ENCODE measurements around the gene MAK.
"Not testable (repeated sequence)": the region's sequence is repeated elsewhere in the genome, so short reads cannot be mapped to it uniquely, and the experiment has no call there.

The MAK gene

DNA sequence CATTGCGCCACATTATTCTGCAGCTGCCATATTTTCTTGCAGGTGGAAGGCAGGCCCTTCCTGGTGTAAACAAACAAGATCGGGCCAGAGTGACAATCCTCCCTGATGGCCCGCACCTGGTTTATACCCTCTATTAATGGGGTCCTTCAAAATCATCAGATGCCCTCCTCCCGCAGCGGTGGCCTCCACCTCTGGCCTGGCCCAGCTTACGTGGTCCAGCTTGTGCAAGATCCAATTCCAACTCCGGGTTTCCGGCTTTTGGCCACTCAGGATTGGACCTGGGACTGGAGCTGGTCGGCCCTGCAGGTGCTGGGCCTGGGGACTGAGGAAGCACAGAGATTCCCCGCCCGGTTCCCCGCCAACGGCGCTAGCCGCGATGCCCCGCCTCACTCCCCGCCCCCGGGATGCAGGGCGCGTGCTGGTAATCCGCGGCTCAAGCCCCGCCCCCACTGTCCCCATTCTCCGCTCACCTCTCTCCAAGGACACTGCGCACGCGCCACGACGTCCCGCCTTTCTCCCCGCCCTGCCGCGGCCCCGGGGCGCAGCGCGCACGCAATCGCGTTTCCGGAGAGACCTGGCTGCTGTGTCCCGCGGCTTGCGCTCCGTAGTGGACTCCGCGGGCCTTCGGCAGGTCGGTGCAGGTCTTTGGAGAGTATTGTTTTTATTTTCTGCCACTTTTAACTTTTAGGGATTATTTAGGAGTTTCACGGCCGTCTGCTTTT is 90.9 kb downstream of the MAK start, which contains the start of gene TMEM14B:
Gene TMEM14B (plus strand): TSS at position 555 of the 722 bp plus-strand sequence. CDS start 1,441 bp downstream, outside the sequence.
- Histone ChIP-seq H3K4me3 (ENCODE audit: control insufficient read depth in 1 of 7, extremely low read depth in 1 of 7, insufficient read depth in 4 of 7, low read depth in 2 of 7, low read length in 6 of 7) (peak within 1 kb of the TSS; percentile 64 to 91 (median 83)), H3K9me3 (ENCODE audit: control extremely low read depth in 1 of 5, control insufficient read depth in 4 of 5, insufficient read depth in 2 of 5, low read depth in 1 of 5, low read length in 4 of 5) (no peaks in the 10 kb centered on the region), H3K36me3 (ENCODE audit: control insufficient read depth in 4 of 4, insufficient read depth in 4 of 4, low read length in 3 of 4) (peaks cover 5 to 23% (median 11%) of the 10 kb centered on the region in 4 experiments), H3K27me3 (replicated peaks in 2 of 5; ENCODE audit: control insufficient read depth in 4 of 5, insufficient read depth in 5 of 5, low read length in 4 of 5) (no peaks in the 10 kb centered on the region), H3K27ac (ENCODE audit: insufficient read depth in 1 of 2, low read depth in 1 of 2, low read length in 2 of 2, poor library complexity in 1 of 2, severe bottlenecking in 2 of 2) (peak within 1 kb of the TSS; percentile 84 to 94), H3K4me1 (ENCODE audit: control extremely low read depth in 1 of 4, control insufficient read depth in 4 of 4, insufficient read depth in 4 of 4, low read length in 3 of 4) (peaks cover 11 to 31% (median 16%) of the 10 kb centered on the region in 4 experiments)
- CTCF ChIA-PET = interaction anchor here (0.9 to 4.4 kb wide), 8 partner anchors 10 to 236 kb away, joined by 3 to 20 read pairs (median 4); partner anchors contain the start of gene TMEM14C
- WGBS (ENCODE audit: insufficient coverage) = under 1% methylated on average over 39 of the region's 52 CpGs
- peak; percentile 95 to 98 (median 97) for DNase-seq
- POLR2A ChIA-PET = no interaction called here

DNA sequence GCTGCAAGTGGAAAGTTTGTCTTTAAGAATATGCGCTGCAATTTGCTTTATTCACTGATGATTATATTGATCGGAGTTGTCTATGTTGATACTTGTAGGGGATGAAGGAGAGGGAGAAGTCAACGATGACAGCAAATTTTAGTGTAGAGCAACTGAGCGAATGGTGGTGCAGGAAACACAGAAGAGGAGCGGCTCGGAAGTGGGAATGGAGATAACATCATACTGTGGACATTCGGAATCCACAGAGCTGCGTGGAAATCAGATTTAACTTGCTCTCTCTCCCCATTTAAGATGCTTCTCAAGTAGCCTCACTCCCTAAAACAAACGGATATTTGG is 91.5 kb downstream of the MAK start:
- no peaks in the 10 kb centered on the region for H3K9me3 ChIP-seq (ENCODE audit: control extremely low read depth in 1 of 5, control insufficient read depth in 4 of 5, insufficient read depth in 2 of 5, low read depth in 1 of 5, low read length in 4 of 5)
- H3K27me3 ChIP-seq (replicated peaks in 2 of 5; ENCODE audit: control insufficient read depth in 4 of 5, insufficient read depth in 5 of 5, low read length in 4 of 5) = no peaks in the 10 kb centered on the region
- WGBS (ENCODE audit: insufficient coverage) = 31% methylated on average over 7 of the region's 9 CpGs
- H3K36me3 ChIP-seq (ENCODE audit: control insufficient read depth in 4 of 4, insufficient read depth in 4 of 4, low read length in 3 of 4) = peaks cover 5 to 23% (median 11%) of the 10 kb centered on the region in 4 experiments
- peaks cover 11 to 31% (median 16%) of the 10 kb centered on the region in 4 experiments for H3K4me1 ChIP-seq (ENCODE audit: control extremely low read depth in 1 of 4, control insufficient read depth in 4 of 4, insufficient read depth in 4 of 4, low read length in 3 of 4)
- H3K4me3 ChIP-seq (ENCODE audit: control insufficient read depth in 1 of 7, extremely low read depth in 1 of 7, insufficient read depth in 4 of 7, low read depth in 2 of 7, low read length in 6 of 7) = peak overlapping the region; percentile 64 to 91 (median 83)
- CTCF ChIA-PET = interaction anchor here (1.2 to 4.4 kb wide), 5 partner anchors 9 to 26 kb away, joined by 3 to 20 read pairs (median 5); partner anchors contain the start of gene TMEM14C
- POLR2A ChIA-PET = interaction anchor here (0.6 kb wide), 1 partner anchor 52 kb away, joined by 4 read pairs; the partner anchor contains the start of gene PAK1IP1
- peak overlapping the region; percentile 52 to 94 for H3K27ac ChIP-seq (ENCODE audit: insufficient read depth in 1 of 2, low read depth in 1 of 2, low read length in 2 of 2, poor library complexity in 1 of 2, severe bottlenecking in 2 of 2)
- DNase-seq = peak in 1 of 3 donors; percentile 4

DNA sequence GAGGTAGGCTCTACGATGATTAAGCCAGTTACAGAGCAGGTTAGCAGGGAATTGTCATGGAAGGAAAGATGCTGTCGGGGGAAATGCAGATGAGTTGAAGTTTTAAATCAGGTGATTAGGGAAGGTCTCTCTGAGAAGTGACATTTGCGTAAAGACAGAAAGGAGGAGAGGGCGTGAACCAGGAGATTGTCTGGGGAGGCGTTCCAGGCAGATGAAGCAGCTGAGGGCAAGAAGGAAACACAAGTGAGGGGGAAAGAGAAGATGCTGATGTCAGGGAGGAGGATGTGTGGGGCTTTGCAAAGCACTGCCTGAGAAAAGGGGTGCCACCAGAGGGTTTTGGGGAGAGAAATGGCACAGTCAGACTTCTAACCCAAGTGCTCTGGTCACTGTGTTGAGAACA is 93.2 kb downstream of the MAK start:
- Histone ChIP-seq H3K36me3 (ENCODE audit: control insufficient read depth in 4 of 4, insufficient read depth in 4 of 4, low read length in 3 of 4) (peaks cover 0 to 10% (median 0%) of the 10 kb centered on the region in 4 experiments), H3K4me3 (ENCODE audit: control insufficient read depth in 1 of 7, extremely low read depth in 1 of 7, insufficient read depth in 4 of 7, low read depth in 2 of 7, low read length in 6 of 7) (no peak overlapping the region), H3K9me3 (ENCODE audit: control extremely low read depth in 1 of 5, control insufficient read depth in 4 of 5, insufficient read depth in 2 of 5, low read depth in 1 of 5, low read length in 4 of 5) (no peaks in the 10 kb centered on the region), H3K27ac (ENCODE audit: insufficient read depth in 1 of 2, low read depth in 1 of 2, low read length in 2 of 2, poor library complexity in 1 of 2, severe bottlenecking in 2 of 2) (no peak overlapping the region), H3K27me3 (replicated peaks in 2 of 5; ENCODE audit: control insufficient read depth in 4 of 5, insufficient read depth in 5 of 5, low read length in 4 of 5) (no peaks in the 10 kb centered on the region), H3K4me1 (ENCODE audit: control extremely low read depth in 1 of 4, control insufficient read depth in 4 of 4, insufficient read depth in 4 of 4, low read length in 3 of 4) (peaks cover 11 to 31% (median 16%) of the 10 kb centered on the region in 4 experiments)
- ChIA-PET CTCF (interaction anchor here (1.5 kb wide), 1 partner anchor 12 kb away, joined by 3 read pairs; no protein-coding TSS in a partner anchor), POLR2A (no interaction called here)
- WGBS (ENCODE audit: insufficient coverage) = 98% methylated on average over 4 of the region's 5 CpGs
- no peak for DNase-seq

DNA sequence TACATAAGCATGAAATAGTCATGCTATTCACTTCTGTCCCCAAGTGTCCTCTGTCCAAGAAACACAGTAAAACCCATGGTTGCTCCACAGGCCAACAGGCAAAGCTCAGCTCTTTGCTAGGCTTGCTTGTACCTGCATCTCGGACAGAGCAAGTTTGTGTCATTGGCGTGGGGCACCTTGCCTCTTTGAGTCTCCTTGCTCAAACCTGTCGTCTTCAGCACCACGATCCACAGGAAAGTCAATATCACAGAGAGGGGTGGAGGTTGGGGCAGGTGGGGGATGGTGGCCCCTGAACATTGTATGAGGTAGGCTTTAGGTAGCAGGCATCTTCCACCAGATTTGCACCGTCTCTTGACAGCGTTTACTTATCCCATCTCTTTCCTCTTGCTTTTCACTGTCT is 94.8 kb downstream of the MAK start:
- H3K4me1 ChIP-seq (ENCODE audit: control extremely low read depth in 1 of 4, control insufficient read depth in 4 of 4, insufficient read depth in 4 of 4, low read length in 3 of 4) = peaks cover 4 to 18% (median 10%) of the 10 kb centered on the region in 4 experiments
- 100% methylated on average over 2 of the region's 6 CpGs for WGBS (ENCODE audit: insufficient coverage)
- H3K36me3 ChIP-seq (ENCODE audit: control insufficient read depth in 4 of 4, insufficient read depth in 4 of 4, low read length in 3 of 4) = peaks cover 0 to 4% (median under 1%) of the 10 kb centered on the region in 4 experiments
- no peak for DNase-seq
- ChIA-PET POLR2A (no interaction called here), CTCF (interaction anchor here (0.6 to 2.8 kb wide), 2 partner anchors 13 to 15 kb away, joined by 3 to 15 read pairs; no protein-coding TSS in a partner anchor)
- H3K9me3 ChIP-seq (ENCODE audit: control extremely low read depth in 1 of 5, control insufficient read depth in 4 of 5, insufficient read depth in 2 of 5, low read depth in 1 of 5, low read length in 4 of 5) = no peaks in the 10 kb centered on the region
- no peak overlapping the region for H3K27ac ChIP-seq (ENCODE audit: insufficient read depth in 1 of 2, low read depth in 1 of 2, low read length in 2 of 2, poor library complexity in 1 of 2, severe bottlenecking in 2 of 2)
- no peaks in the 10 kb centered on the region for H3K27me3 ChIP-seq (replicated peaks in 2 of 5; ENCODE audit: control insufficient read depth in 4 of 5, insufficient read depth in 5 of 5, low read length in 4 of 5)
- H3K4me3 ChIP-seq (ENCODE audit: control insufficient read depth in 1 of 7, extremely low read depth in 1 of 7, insufficient read depth in 4 of 7, low read depth in 2 of 7, low read length in 6 of 7) = no peak overlapping the region

DNA sequence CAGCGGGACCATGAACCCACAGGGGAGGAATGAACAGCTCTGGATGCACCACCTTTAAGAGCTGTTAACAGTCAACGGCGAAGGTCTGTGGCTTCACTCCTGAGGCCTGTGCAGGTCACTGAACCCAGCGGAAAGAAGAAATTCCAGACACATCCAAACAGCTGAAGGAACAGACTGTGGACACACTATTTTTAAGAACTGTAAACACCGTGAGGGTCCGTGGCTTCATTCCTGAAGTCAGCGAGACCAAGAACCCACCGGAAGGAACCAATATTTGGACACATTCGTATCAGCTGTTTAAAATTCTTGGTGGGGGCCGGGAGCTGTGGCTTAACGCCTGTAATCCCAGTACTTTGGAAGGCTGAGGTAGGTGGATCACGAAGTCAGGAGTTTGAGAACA is 96.1 kb downstream of the MAK start:
- no peaks in the 10 kb centered on the region for H3K9me3 ChIP-seq (ENCODE audit: control extremely low read depth in 1 of 5, control insufficient read depth in 4 of 5, insufficient read depth in 2 of 5, low read depth in 1 of 5, low read length in 4 of 5)
- peaks cover 0 to 10% (median 5%) of the 10 kb centered on the region in 4 experiments for H3K4me1 ChIP-seq (ENCODE audit: control extremely low read depth in 1 of 4, control insufficient read depth in 4 of 4, insufficient read depth in 4 of 4, low read length in 3 of 4)
- H3K4me3 ChIP-seq (ENCODE audit: control insufficient read depth in 1 of 7, extremely low read depth in 1 of 7, insufficient read depth in 4 of 7, low read depth in 2 of 7, low read length in 6 of 7) = no peak overlapping the region
- CTCF ChIA-PET = interaction anchor here (1.3 to 2.8 kb wide), 2 partner anchors 10 to 16 kb away, joined by 3 to 15 read pairs; no protein-coding TSS in a partner anchor
- POLR2A ChIA-PET = interaction anchor here (0.7 kb wide), 1 partner anchor 346 kb away, joined by 3 read pairs; no protein-coding TSS in a partner anchor
- no peak overlapping the region for H3K27ac ChIP-seq (ENCODE audit: insufficient read depth in 1 of 2, low read depth in 1 of 2, low read length in 2 of 2, poor library complexity in 1 of 2, severe bottlenecking in 2 of 2)
- DNase-seq = no peak
- WGBS (ENCODE audit: insufficient coverage) = 99% methylated on average over 12 of the region's 12 CpGs
- peaks cover 0 to 4% (median under 1%) of the 10 kb centered on the region in 4 experiments for H3K36me3 ChIP-seq (ENCODE audit: control insufficient read depth in 4 of 4, insufficient read depth in 4 of 4, low read length in 3 of 4)
- H3K27me3 ChIP-seq (replicated peaks in 2 of 5; ENCODE audit: control insufficient read depth in 4 of 5, insufficient read depth in 5 of 5, low read length in 4 of 5) = no peaks in the 10 kb centered on the region

DNA sequence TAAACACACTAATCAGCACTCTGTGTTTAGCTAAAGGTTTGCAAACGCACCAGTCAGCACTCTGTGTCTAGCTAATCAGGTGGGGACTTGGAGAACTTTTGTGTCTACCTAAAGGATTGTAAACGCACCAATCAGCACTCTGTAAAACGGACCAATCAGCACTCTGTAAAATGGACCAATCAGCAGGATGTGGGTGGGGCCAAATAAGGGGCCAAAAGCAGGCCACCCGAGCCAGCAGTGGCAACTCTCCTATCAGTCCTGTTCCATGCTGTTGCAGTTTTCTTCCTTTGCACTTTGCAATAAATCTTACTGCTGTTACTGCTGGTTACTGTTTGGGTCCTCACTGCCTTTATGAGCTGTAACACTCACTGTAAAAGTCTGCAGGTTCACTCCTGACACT is 96.7 kb downstream of the MAK start:
- H3K4me1 ChIP-seq (ENCODE audit: control extremely low read depth in 1 of 4, control insufficient read depth in 4 of 4, insufficient read depth in 4 of 4, low read length in 3 of 4); DNase-seq; H3K9me3 ChIP-seq (ENCODE audit: control extremely low read depth in 1 of 5, control insufficient read depth in 4 of 5, insufficient read depth in 2 of 5, low read depth in 1 of 5, low read length in 4 of 5); POLR2A ChIA-PET; H3K4me3 ChIP-seq (ENCODE audit: control insufficient read depth in 1 of 7, extremely low read depth in 1 of 7, insufficient read depth in 4 of 7, low read depth in 2 of 7, low read length in 6 of 7); H3K36me3 ChIP-seq (ENCODE audit: control insufficient read depth in 4 of 4, insufficient read depth in 4 of 4, low read length in 3 of 4); H3K27me3 ChIP-seq (replicated peaks in 2 of 5; ENCODE audit: control insufficient read depth in 4 of 5, insufficient read depth in 5 of 5, low read length in 4 of 5); H3K27ac ChIP-seq (ENCODE audit: insufficient read depth in 1 of 2, low read depth in 1 of 2, low read length in 2 of 2, poor library complexity in 1 of 2, severe bottlenecking in 2 of 2): not testable (repeated sequence)
- CTCF ChIA-PET = interaction anchor here (1.3 to 2.8 kb wide), 2 partner anchors 9 to 17 kb away, joined by 3 to 15 read pairs; no protein-coding TSS in a partner anchor
- WGBS (ENCODE audit: insufficient coverage) = 93% methylated on average over 4 of the region's 4 CpGs

DNA sequence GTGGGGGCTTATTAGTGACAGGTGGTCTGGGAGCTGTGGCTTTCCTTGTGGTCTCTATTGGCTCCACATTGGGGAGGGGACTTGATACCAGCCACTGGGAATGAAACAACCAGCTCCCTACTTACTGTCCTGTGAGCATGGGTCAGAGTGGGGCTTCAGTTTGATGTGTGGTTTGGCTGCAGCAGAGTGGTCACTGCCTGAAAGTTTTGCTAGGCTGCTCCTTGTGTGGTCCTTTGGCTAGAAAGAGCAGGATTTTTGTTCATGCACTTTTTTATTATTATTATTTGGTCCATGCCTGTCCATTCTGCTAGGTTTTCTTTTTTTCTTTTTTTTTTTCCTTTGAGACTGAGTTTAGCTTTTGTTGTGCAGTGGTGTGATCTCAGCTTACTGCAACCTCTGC is 98.3 kb downstream of the MAK start:
- Histone ChIP-seq H3K27ac (ENCODE audit: insufficient read depth in 1 of 2, low read depth in 1 of 2, low read length in 2 of 2, poor library complexity in 1 of 2, severe bottlenecking in 2 of 2) (no peak overlapping the region), H3K9me3 (ENCODE audit: control extremely low read depth in 1 of 5, control insufficient read depth in 4 of 5, insufficient read depth in 2 of 5, low read depth in 1 of 5, low read length in 4 of 5) (no peaks in the 10 kb centered on the region), H3K4me3 (ENCODE audit: control insufficient read depth in 1 of 7, extremely low read depth in 1 of 7, insufficient read depth in 4 of 7, low read depth in 2 of 7, low read length in 6 of 7) (no peak overlapping the region), H3K27me3 (replicated peaks in 2 of 5; ENCODE audit: control insufficient read depth in 4 of 5, insufficient read depth in 5 of 5, low read length in 4 of 5) (no peaks in the 10 kb centered on the region), H3K4me1 (ENCODE audit: control extremely low read depth in 1 of 4, control insufficient read depth in 4 of 4, insufficient read depth in 4 of 4, low read length in 3 of 4) (no peaks in the 10 kb centered on the region), H3K36me3 (ENCODE audit: control insufficient read depth in 4 of 4, insufficient read depth in 4 of 4, low read length in 3 of 4) (peaks cover 0 to 4% (median under 1%) of the 10 kb centered on the region in 4 experiments)
- DNase-seq = no peak
- CTCF ChIA-PET = no interaction called here
- POLR2A ChIA-PET = no interaction called here
